Gastrocnemius medialis (tissue), 4 donors: ENCODE measurements around the gene CLEC4G. TPM values are rescaled to one million over a fixed set of nuclear protein-coding genes. Genes with fewer than 3 reads are reported as not detected.
"Not testable (repeated sequence)": the region's sequence is repeated elsewhere in the genome, so short reads cannot be mapped to it uniquely, and the experiment has no call there.

Source experiments
- ATAC-seq, 2 donors: fragments of 150-250 bp; one replicate each; pipeline ENCODE4 v1.9.1; 2016
- DNase-seq, 2 donors: peaks; one replicate each; pipeline ENCODE4 v3.0.0-alpha.2; 2019
- H3K27ac ChIP-seq, 4 donors: fragments of 200-600 bp; sonication (generic); 1 replicate in 1 of 4; 2 replicates in 3 of 4; pipeline ENCODE4 v1.5.1; 2016 to 2018; ENCODE audit warnings: mild to moderate bottlenecking in 2 of 4, moderate library complexity in 1 of 4
- H3K27me3 ChIP-seq, 3 donors: fragments of 200-600 bp; sonication (generic) in 2 of 3; 1 replicate in 1 of 3; 2 replicates in 2 of 3; pipeline versions ENCODE4 v1.5.1 to v1.6.0; 2016 to 2019; ENCODE audit warnings: mild to moderate bottlenecking in 1 of 3, moderate library complexity in 1 of 3
- H3K36me3 ChIP-seq, 2 donors: fragments of 200-600 bp; sonication (generic) in 1 of 2; one replicate each; pipeline ENCODE4 v1.5.1; 2017 to 2018
- H3K4me1 ChIP-seq, 2 donors: fragments of 200-600 bp; sonication (generic) in 1 of 2; one replicate each; pipeline ENCODE4 v1.5.1; 2016 to 2017; ENCODE audit warnings: mild to moderate bottlenecking in 2 of 2
- H3K4me3 ChIP-seq, 4 donors: fragments of 200-600 bp; sonication (generic) in 3 of 4; 1 replicate in 1 of 4; 2 replicates in 3 of 4; pipeline ENCODE4 v1.5.1; 2016 to 2019; ENCODE audit warnings: mild to moderate bottlenecking in 2 of 4
- H3K9me3 ChIP-seq, 3 donors: fragments of 200-600 bp; sonication (generic) in 2 of 3; 1 replicate in 1 of 3; 2 replicates in 2 of 3; pipeline ENCODE4 v1.5.1; 2016 to 2019
- POLR2A ChIP-seq, 2 donors: fragments of 450-650 bp; IDR thresholded peaks; one replicate each; pipeline ENCODE4 v1.6.1; 2017; ENCODE audit warnings: antibody characterized with exemption in 2 of 2, mild to moderate bottlenecking in 2 of 2, moderate library complexity in 2 of 2
- in situ Hi-C, 4 donors: fragments of 200-750 bp; cut with MboI; loops; one replicate each; pipeline versions ENCODE4 v1.15.0 to v1.8.0; 2017; ENCODE audit warnings: low sequenced_read_pairs in 4 of 4
- intact Hi-C: fragments of 100-400 bp; cut with DNase I; formaldehyde crosslinking; loops from one replicate; pipeline ENCODE4 v1.15.1; 2023; ENCODE audit warnings: low total_unique reads
- total RNA-seq, 4 donors: library from RNA; depleted of rRNA; stranded (reverse); fragments of >200 nt; gene quantifications; one replicate each; pipeline versions ENCODE4 v1.1.0 to v1.2.3, GENCODE V29; 2016
- TF ChIP-seq, protein P1 (sequence below), 5 experiments: fragments of 450-650 bp in 3 of 5; fragments of 200-600 bp in 2 of 5; sonication (generic) in 2 of 5; IDR thresholded peaks in 4 of 5; conservative IDR thresholded peaks in 1 of 5; 1 replicate in 4 of 5; 2 replicates in 1 of 5; pipeline ENCODE4 v1.5.1; 2016 to 2019; ENCODE audit warnings: antibody characterized with exemption in 5 of 5, mild to moderate bottlenecking in 3 of 5, moderate library complexity in 3 of 5

CLEC4G gene
- total RNA-seq, 4 donors from 2014 or later: 0.86 TPM; not detected in 3

DNA sequence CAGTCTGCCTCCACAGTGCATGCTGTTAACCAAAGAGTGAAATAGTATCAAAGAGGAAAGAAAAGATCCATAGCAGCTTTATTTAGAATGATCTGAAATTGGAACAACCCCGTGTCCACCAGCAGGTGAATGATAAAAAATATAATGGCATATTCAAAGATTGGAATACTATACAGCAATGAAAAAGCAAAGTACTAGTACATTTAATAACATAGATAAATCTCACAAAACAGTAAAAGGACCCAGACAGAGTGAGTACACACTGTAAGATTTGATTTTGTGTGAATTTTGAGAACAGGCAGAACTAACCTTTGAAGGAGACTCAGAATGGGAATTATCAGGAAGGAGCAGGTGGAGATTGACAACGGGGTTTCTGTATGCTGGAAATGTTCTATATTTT, 16.3 kb upstream of the CLEC4G start:
- Histone ChIP-seq H3K27me3 (peaks cover 0 to 4% (median 4%) of the 10 kb centered on the region in 3 donors), H3K36me3 (no peaks in the 10 kb centered on the region), H3K9me3 (no peaks in the 10 kb centered on the region), H3K4me1 (no peaks in the 10 kb centered on the region), H3K4me3 (no peak overlapping the region), H3K27ac (no peak overlapping the region)
- intact Hi-C loops: no loop called here
- DNase-seq: no peak
- ATAC-seq: no peak
- TF ChIP-seq, protein P1, sequence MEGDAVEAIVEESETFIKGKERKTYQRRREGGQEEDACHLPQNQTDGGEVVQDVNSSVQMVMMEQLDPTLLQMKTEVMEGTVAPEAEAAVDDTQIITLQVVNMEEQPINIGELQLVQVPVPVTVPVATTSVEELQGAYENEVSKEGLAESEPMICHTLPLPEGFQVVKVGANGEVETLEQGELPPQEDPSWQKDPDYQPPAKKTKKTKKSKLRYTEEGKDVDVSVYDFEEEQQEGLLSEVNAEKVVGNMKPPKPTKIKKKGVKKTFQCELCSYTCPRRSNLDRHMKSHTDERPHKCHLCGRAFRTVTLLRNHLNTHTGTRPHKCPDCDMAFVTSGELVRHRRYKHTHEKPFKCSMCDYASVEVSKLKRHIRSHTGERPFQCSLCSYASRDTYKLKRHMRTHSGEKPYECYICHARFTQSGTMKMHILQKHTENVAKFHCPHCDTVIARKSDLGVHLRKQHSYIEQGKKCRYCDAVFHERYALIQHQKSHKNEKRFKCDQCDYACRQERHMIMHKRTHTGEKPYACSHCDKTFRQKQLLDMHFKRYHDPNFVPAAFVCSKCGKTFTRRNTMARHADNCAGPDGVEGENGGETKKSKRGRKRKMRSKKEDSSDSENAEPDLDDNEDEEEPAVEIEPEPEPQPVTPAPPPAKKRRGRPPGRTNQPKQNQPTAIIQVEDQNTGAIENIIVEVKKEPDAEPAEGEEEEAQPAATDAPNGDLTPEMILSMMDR (IDR thresholded peaks at IDR 0.05 in 4 of 5, conservative IDR thresholded peaks at IDR 0.05 in 1 of 5): no peak
- no peak for TF ChIP-seq POLR2A (IDR thresholded peaks at IDR 0.05)
- in situ Hi-C loops: no loop called here

DNA sequence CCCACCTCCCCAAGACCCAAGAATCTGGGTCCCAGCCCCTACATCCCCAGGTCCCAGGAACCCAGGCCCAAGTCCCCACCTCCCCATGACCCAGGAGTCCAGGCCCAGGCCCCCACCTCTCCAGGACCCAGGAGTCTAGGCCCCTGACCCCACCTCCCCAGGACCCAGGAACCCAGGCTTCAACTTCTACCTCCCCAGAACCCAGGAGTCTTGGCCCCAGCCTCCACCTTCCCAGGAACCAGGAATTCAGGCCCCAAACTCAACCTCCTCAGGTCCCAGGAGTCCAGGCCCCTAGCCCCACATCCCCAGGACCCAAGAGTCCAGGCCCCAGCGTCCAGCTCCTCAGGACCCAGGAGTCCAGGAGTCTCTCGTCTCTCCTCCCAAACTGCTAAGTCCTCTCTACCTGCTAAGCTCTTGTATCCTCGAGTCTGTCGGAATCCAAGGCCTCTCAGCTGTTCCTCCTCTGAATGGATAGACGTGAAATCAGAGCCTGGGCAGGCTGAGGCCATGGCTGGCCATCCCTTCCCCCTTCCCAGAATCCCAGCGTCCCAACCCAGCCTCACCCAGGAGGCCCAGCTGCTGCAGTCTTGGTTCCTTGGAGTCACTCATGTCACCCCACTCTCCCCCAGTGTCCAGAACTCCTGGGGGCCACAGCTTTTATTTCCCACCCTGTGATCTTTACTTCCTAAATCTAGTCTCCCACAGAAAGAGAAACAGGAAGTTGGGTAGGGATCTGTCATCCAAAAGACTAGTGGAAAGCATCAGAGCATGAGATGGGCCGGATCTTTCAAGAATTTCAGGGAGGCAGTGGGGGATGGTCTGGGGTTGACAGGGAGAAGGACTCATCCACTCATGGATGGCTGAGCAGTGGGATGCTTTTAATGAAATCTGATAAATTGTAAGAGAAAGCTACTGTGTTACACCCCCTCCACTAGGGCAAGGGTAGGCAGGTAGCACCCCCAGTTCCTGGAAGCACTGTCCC, 15.3 kb upstream of the CLEC4G start, which contains the start of gene CD209:
TSS of gene CD209 (minus strand) at position 632 of the 982 bp plus-strand sequence. CDS start at position 609, 23 bp downstream.
- no peaks in the 10 kb centered on the region for H3K9me3 ChIP-seq
- H3K27ac ChIP-seq: no peak within 1 kb of the TSS
- H3K36me3 ChIP-seq: no peaks in the 10 kb centered on the region
- no peak for TF ChIP-seq POLR2A (IDR thresholded peaks at IDR 0.05)
- TF ChIP-seq, protein P1 (IDR thresholded peaks at IDR 0.05 in 4 of 5, conservative IDR thresholded peaks at IDR 0.05 in 1 of 5): no peak
- H3K4me1 ChIP-seq: no peaks in the 10 kb centered on the region
- H3K4me3 ChIP-seq: no peak within 1 kb of the TSS
- peaks cover 0 to 4% (median 4%) of the 10 kb centered on the region in 3 donors for H3K27me3 ChIP-seq
- intact Hi-C loops (no loop called here), in situ Hi-C loops (no loop called here)
- no peak for DNase-seq
- no peak for ATAC-seq

DNA sequence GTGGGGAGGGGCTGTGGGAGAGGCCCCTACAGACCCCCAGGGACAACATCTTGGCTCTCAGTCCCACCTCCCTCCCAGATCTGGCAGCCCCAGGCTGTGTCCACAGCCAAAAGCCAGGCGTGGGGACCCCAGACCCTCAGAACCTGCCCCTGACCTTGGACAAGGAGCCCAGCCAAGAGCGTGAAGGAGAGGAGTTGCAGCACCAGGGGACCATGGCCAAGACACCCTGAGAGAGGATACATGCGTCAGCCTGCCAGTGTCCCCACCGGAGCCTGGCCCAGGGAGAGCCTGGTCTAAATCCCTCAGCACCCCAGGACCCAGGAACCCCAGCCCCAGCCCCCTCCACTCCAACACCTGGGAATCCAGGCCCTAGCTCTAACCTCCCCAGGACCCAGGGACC, 14.4 kb upstream of the CLEC4G start:
- H3K36me3 ChIP-seq, DNase-seq, in situ Hi-C loops, H3K27me3 ChIP-seq, H3K9me3 ChIP-seq, H3K27ac ChIP-seq, H3K4me3 ChIP-seq, ATAC-seq, H3K4me1 ChIP-seq, intact Hi-C loops: not testable (repeated sequence)

DNA sequence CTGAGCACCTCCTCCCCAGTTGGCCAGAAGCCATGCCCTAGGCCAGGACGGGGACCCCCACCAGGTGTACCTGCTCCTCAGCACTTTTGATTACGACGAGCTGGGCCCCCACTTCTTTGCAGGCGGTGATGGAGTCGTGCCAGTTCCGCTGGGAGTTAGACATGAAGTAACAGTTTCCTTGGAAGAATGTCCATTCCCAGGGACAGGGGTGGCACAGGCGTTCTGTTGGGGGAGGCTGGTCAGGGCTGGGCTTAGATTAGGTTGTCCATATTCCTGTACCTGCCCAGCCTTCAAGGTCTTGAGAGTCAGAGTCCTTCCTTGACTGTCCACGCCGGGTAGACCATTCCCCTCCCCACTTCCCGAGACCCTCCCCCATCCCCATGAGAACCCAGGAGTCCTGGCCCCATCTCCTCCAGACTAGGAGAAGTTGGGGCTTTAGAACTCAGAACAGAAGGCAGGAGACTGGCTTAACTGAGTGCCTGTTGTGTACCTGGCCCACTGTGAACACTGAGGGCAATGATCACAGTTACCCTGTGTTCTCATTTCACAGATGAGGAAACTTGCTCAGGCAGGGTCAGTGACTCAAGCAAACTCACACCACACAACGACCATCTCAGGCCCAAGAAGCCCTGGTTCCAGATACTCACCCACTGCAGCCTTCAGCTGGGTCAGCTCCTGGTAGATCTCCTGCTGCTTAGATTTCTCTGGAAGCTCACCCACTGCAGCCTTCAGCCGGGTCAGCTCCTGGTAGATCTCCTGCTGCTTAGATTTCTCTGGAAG, 13.2 kb upstream of the CLEC4G start:
- Histone ChIP-seq H3K27ac (no peak overlapping the region), H3K9me3 (no peaks in the 10 kb centered on the region), H3K27me3 (peaks cover 0 to 4% (median 4%) of the 10 kb centered on the region in 3 donors), H3K36me3 (no peaks in the 10 kb centered on the region), H3K4me3 (no peak overlapping the region), H3K4me1 (no peaks in the 10 kb centered on the region)
- intact Hi-C loops (no loop called here), in situ Hi-C loops (no loop called here)
- DNase-seq (no peak), ATAC-seq (no peak)
- TF ChIP-seq, protein P1 (IDR thresholded peaks at IDR 0.05 in 4 of 5, conservative IDR thresholded peaks at IDR 0.05 in 1 of 5): no peak
- TF ChIP-seq POLR2A (IDR thresholded peaks at IDR 0.05): no peak
